WTC11 (cell line): ENCODE data around the gene TLE4. TPM values are rescaled to one million over a fixed set of nuclear protein-coding genes. Genes with fewer than 3 reads are reported as not detected.
A peak's percentile ranks its signal among the peaks of the same experiment; 100 is the strongest.

Experiments used
- ATAC-seq: fragments of 200-7000 bp; cut with Tn5 transposase; 2 replicates; pipeline ENCODE4 v1.10.0; 2021; ENCODE audit warnings: mild to moderate bottlenecking, moderate library complexity
- CTCF ChIA-PET: fragments of 300-600 bp; sonication (Branson Sonifier 250); formaldehyde crosslinking; loops from one replicate; lab custom pipeline; 2021; ENCODE audit warnings: antibody characterized with exemption; lab: Charles Lee
- POLR2A ChIA-PET: fragments of 350-600 bp; sonication (Branson Sonifier 250); formaldehyde crosslinking; loops from one replicate; lab custom pipeline; 2021; ENCODE audit warnings: antibody characterized with exemption; lab: Charles Lee
- DNase-seq: peaks from one replicate; pipeline ENCODE4 v3.0.0; 2021; ENCODE audit warnings: low spot score
- H3K27ac Mint-ChIP-seq: 2 replicates; pipeline ENCODE4 v1.8.0; 2021; ENCODE audit warnings: mixed read lengths
- H3K27me3 Mint-ChIP-seq: 2 replicates; pipeline ENCODE4 v1.8.0; 2021; ENCODE audit warnings: low read depth, mild to moderate bottlenecking, moderate library complexity, mixed read lengths
- H3K36me3 Mint-ChIP-seq: 2 replicates; pipeline ENCODE4 v1.8.0; 2021; ENCODE audit warnings: mixed read lengths
- H3K4me1 Mint-ChIP-seq: 2 replicates; pipeline ENCODE4 v1.8.0; 2022; ENCODE audit warnings: mixed read lengths
- H3K4me3 Mint-ChIP-seq: 2 replicates; pipeline ENCODE4 v1.8.0; 2021; ENCODE audit warnings: mild to moderate bottlenecking, moderate library complexity, mixed read lengths
- H3K9me3 Mint-ChIP-seq: 2 replicates; pipeline ENCODE4 v1.8.0; 2021; ENCODE audit warnings: mixed read lengths
- ATF3 ChIP-seq: sonication (generic); formaldehyde crosslinking; conservative IDR thresholded peaks from 2 replicates; pipeline ENCODE4 v1.8.1; 2022; ENCODE audit warnings: mild to moderate bottlenecking, missing genetic modification reagents
- ATF6 ChIP-seq: sonication (generic); formaldehyde crosslinking; IDR thresholded peaks from 2 replicates; pipeline ENCODE4 v1.8.1; 2023; ENCODE audit warnings: mild to moderate bottlenecking, missing genetic modification reagents
- CREB1 ChIP-seq: sonication (generic); formaldehyde crosslinking; IDR thresholded peaks from 2 replicates; pipeline ENCODE4 v1.8.0; 2023; ENCODE audit warnings: mild to moderate bottlenecking, missing genetic modification reagents
- CREM ChIP-seq: sonication (generic); formaldehyde crosslinking; IDR thresholded peaks from 2 replicates; pipeline ENCODE4 v1.8.1; 2022; ENCODE audit warnings: mild to moderate bottlenecking, missing genetic modification reagents, moderate library complexity
- E2F1 ChIP-seq: sonication (generic); formaldehyde crosslinking; IDR thresholded peaks from 2 replicates; pipeline ENCODE4 v1.8.0; 2022; ENCODE audit warnings: mild to moderate bottlenecking, missing genetic modification reagents
- EMX1 ChIP-seq: fragments of 250-450 bp; sonication (Bioruptor Pico); IDR thresholded peaks from 2 replicates; pipeline ENCODE4 v1.8.0; 2021; ENCODE audit warnings: mild to moderate bottlenecking
- ERG ChIP-seq: fragments of 250-450 bp; sonication (Bioruptor Pico); IDR thresholded peaks from 2 replicates; pipeline ENCODE4 v1.8.0; 2021; ENCODE audit warnings: mild to moderate bottlenecking
- ETV6 ChIP-seq: sonication (generic); formaldehyde crosslinking; IDR thresholded peaks from 2 replicates; pipeline ENCODE4 v1.8.1; 2022; ENCODE audit warnings: mild to moderate bottlenecking, missing genetic modification reagents
- FOXJ3 ChIP-seq: sonication (generic); formaldehyde crosslinking; IDR thresholded peaks from 2 replicates; pipeline ENCODE4 v1.9.0; 2021; ENCODE audit warnings: missing genetic modification reagents, mild to moderate bottlenecking, borderline replicate concordance
- FOXP4 ChIP-seq: sonication (generic); formaldehyde crosslinking; IDR thresholded peaks from 2 replicates; pipeline ENCODE4 v1.8.0; 2022; ENCODE audit warnings: mild to moderate bottlenecking, missing genetic modification reagents
- HMGXB4 ChIP-seq: sonication (generic); formaldehyde crosslinking; IDR thresholded peaks from 2 replicates; pipeline ENCODE4 v1.8.1; 2023; ENCODE audit warnings: mild to moderate bottlenecking, moderate library complexity, missing genetic modification reagents
- IRF2 ChIP-seq: sonication (generic); formaldehyde crosslinking; IDR thresholded peaks from 2 replicates; pipeline ENCODE4 v1.8.0; 2022; ENCODE audit warnings: low read depth, missing genetic modification reagents, borderline replicate concordance
- MLX ChIP-seq: sonication (generic); formaldehyde crosslinking; IDR thresholded peaks from 2 replicates; pipeline ENCODE4 v1.8.1; 2023; ENCODE audit warnings: mild to moderate bottlenecking, missing genetic modification reagents, moderate library complexity
- MXD4 ChIP-seq: fragments of 250-450 bp; sonication (Bioruptor Pico); IDR thresholded peaks from 2 replicates; pipeline ENCODE4 v1.8.0; 2021; ENCODE audit warnings: mild to moderate bottlenecking, moderate library complexity, borderline replicate concordance
- MYBL2 ChIP-seq: sonication (generic); formaldehyde crosslinking; IDR thresholded peaks from 2 replicates; pipeline ENCODE4 v1.8.1; 2023; ENCODE audit warnings: mild to moderate bottlenecking, moderate library complexity, missing genetic modification reagents
- PREB ChIP-seq: sonication (generic); formaldehyde crosslinking; IDR thresholded peaks from 2 replicates; pipeline ENCODE4 v1.8.1; 2022; ENCODE audit warnings: mild to moderate bottlenecking, missing genetic modification reagents, moderate library complexity, borderline replicate concordance
- PRRX2 ChIP-seq: fragments of 250-450 bp; sonication (Bioruptor Pico); IDR thresholded peaks from 2 replicates; pipeline ENCODE4 v1.8.0; 2021; ENCODE audit warnings: mild to moderate bottlenecking
- RELA ChIP-seq: sonication (generic); formaldehyde crosslinking; IDR thresholded peaks from 2 replicates; pipeline ENCODE4 v1.8.1; 2022; ENCODE audit warnings: missing genetic modification reagents, mild to moderate bottlenecking, borderline replicate concordance
- SMAD3 ChIP-seq: sonication (generic); formaldehyde crosslinking; IDR thresholded peaks from 2 replicates; pipeline ENCODE4 v1.8.0; 2022; ENCODE audit warnings: missing genetic modification reagents, mild to moderate bottlenecking, borderline replicate concordance
- USF2 ChIP-seq: sonication (generic); formaldehyde crosslinking; IDR thresholded peaks from 2 replicates; pipeline ENCODE4 v1.8.1; 2023; ENCODE audit warnings: mild to moderate bottlenecking, missing genetic modification reagents, moderate library complexity
- ZMAT4 ChIP-seq: fragments of 250-450 bp; sonication (Bioruptor Pico); IDR thresholded peaks from 2 replicates; pipeline ENCODE4 v1.9.0; 2021; ENCODE audit warnings: mild to moderate bottlenecking
- ZNF416 ChIP-seq: fragments of 250-450 bp; sonication (Bioruptor Pico); IDR thresholded peaks from 2 replicates; pipeline ENCODE4 v1.9.0; 2021; ENCODE audit warnings: mild to moderate bottlenecking, inconsistent platforms
- total RNA-seq: library from RNA; stranded (reverse); gene quantifications from 3 replicates; pipeline ENCODE4 v1.2.3, GENCODE V29; 2021

The TLE4 gene
- total RNA-seq, 1 experiment from 2014 or later: 48.1 TPM

- Mint-ChIP-seq H3K4me3 (no peak overlapping the region), H3K27me3 (peaks cover 4% of the 10 kb centered on the region; the same call in 1 of the 2 replicates)
- POLR2A ChIA-PET: no interaction called here
- TF ChIP-seq MLX: no peak
- TF ChIP-seq ATF6 (CRISPR knock-in tag): no peak
- no peak for TF ChIP-seq ZNF416
- TF ChIP-seq, all 79 proteins: peak for 0
- no peaks in the 10 kb centered on the region for H3K9me3 Mint-ChIP-seq
- CTCF ChIA-PET: no interaction called here
- no peak for DNase-seq
- H3K4me1 Mint-ChIP-seq: peaks cover 10% of the 10 kb centered on the region
- H3K27ac Mint-ChIP-seq: no peak overlapping the region
- H3K36me3 Mint-ChIP-seq: no peaks in the 10 kb centered on the region
- ATAC-seq: peak; percentile 69
These were observed 196.4 kb downstream of the TLE4 start for GRCh38 chr9:79768194-79768593.

GRCh38 chr9:79769476-79770275, 197.9 kb downstream of the TLE4 start:
- ATAC-seq (peak; percentile 46; the same call in 1 of the 2 replicates), DNase-seq (no peak)
- peaks cover 1% of the 10 kb centered on the region; the same call in 1 of the 2 replicates for H3K9me3 Mint-ChIP-seq
- H3K27ac Mint-ChIP-seq: no peak overlapping the region
- H3K4me1 Mint-ChIP-seq: peaks cover 10% of the 10 kb centered on the region
- no peaks in the 10 kb centered on the region; the same call in 1 of the 2 replicates for H3K27me3 Mint-ChIP-seq
- H3K36me3 Mint-ChIP-seq: no peaks in the 10 kb centered on the region
- ChIA-PET POLR2A (no interaction called here), CTCF (no interaction called here)
- no peak overlapping the region for H3K4me3 Mint-ChIP-seq
- TF ChIP-seq SMAD3 (CRISPR knock-in tag) (no peak), ERG (CRISPR knock-in tag) (no peak), MYBL2 (CRISPR knock-in tag) (no peak), USF2 (CRISPR knock-in tag) (no peak), PREB (CRISPR knock-in tag) (no peak), ATF3 (CRISPR knock-in tag) (no peak), EMX1 (CRISPR knock-in tag) (no peak), MXD4 (CRISPR knock-in tag) (no peak), CREB1 (CRISPR knock-in tag) (no peak), RELA (CRISPR knock-in tag) (no peak), CREM (CRISPR knock-in tag) (no peak), FOXP4 (CRISPR knock-in tag) (no peak), ETV6 (CRISPR knock-in tag) (no peak), ZMAT4 (CRISPR knock-in tag) (no peak), IRF2 (CRISPR knock-in tag) (no peak), PRRX2 (no peak), FOXJ3 (CRISPR knock-in tag) (no peak), HMGXB4 (CRISPR knock-in tag) (no peak), E2F1 (CRISPR knock-in tag) (no peak)
